NCI-H748 treated with DMSO at 0.1 percent for 48 hours (cell line): ENCODE data around the gene ATP1A2.
A peak's percentile ranks its signal among the peaks of the same experiment; 100 is the strongest.

Experiments
- DNase-seq: peaks from one replicate; lab custom pipeline; 2025; lab: John Stamatoyannopoulos, UW

Gene ATP1A2

DNA sequence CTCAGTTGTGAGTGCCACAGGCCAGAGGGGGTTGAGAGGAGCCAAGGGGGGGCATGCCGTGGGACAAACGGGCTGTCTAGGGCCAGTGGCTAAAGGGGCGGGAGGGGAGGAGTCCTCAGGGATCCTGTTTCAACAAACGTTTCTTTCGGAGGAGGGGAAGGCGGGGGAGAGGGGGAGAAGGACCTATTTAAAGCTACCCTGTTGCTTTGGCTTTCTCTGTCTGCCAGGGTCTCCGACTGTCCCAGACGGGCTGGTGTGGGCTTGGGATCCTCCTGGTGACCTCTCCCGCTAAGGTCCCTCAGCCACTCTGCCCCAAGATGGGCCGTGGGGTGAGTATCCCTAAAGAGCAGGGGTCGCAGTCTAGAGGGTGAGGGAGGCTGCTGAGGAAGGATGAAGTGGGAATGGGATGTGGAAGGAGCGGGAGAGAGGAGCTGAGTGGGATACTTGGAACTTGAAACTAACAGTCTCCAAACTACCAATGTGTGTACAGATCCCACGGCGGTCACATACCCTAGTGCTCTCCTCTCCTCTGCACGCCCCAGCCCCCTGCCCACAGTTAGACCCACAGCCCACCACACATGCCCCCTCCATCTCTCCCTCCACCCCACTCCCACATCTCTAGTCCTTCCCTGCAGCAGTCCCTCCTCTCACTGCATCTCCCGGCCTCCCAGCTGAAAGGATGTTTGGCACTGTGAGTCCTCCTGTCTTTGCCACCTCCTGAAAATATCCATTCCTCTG lies at the start of gene ATP1A2:
ATP1A2 (plus strand) TSS at position 215 of the 738 bp plus-strand sequence; CDS start at position 318, 103 bp downstream.
- DNase-seq = no peak

DNA sequence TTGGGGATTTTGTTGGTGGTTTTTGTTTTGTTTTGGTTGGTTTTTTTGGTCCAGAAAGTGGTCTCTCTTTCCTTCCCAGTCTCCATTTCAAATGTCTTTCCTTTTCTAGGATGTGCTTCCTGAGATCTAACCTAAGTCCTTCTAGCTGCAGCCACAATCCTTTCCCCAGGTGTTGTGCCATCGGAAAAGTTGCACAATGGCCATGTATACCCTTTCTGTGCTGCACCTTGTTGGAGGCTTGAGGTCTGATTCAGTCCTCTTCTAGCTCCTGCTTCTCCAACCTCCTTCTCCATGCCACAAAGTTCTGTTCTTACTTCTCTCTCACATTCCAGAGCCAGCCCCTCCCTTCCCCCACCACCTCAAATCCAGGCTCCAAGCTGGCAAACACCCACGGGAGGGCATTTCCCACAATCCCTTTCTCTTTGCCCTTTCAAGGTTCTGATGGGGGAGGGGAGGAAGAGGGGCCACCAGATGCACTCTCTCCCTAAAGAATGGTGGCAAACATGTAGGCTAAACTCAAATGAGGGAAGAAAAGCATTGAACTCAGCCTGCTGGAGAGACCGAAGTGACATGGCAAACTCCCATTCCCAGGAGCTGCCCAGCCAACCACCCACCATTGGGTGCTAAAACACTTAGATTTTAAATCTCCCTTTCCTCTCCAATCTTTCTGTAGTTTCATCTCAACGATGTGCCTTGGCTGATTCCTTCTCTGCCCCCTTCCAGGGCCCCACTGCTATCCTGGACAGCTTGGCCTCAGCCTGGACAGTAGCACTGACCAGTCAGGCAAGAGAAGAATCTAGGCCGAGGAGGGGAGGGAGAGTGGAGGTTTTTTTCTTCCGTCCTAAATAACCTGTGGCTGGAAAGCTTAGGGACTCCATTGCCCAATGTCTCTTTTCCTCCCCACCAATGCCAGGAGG lies 48.5 kb upstream of the ATP1A2 start:
- DNase-seq = no peak

DNA sequence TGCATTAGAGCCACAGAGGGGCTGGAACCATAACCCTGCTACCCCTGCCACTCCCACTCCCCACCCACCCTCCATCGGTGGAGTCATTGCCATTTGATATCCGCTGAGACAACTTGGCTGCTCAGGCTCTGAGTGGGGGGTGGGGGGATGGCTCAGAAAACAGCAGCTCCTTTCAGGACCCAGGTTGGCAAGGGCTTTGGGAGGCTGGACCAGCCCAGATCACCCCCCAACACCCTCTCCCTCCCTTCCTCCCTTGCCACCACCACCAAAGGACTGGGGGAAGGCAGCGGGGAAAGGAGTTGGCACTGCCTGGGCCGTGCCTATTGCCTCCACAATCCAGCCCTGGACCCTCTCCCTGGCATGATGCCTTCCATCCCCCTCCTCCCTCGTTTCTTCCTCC lies 47.3 kb upstream of the ATP1A2 start:
- DNase-seq = no peak

DNA sequence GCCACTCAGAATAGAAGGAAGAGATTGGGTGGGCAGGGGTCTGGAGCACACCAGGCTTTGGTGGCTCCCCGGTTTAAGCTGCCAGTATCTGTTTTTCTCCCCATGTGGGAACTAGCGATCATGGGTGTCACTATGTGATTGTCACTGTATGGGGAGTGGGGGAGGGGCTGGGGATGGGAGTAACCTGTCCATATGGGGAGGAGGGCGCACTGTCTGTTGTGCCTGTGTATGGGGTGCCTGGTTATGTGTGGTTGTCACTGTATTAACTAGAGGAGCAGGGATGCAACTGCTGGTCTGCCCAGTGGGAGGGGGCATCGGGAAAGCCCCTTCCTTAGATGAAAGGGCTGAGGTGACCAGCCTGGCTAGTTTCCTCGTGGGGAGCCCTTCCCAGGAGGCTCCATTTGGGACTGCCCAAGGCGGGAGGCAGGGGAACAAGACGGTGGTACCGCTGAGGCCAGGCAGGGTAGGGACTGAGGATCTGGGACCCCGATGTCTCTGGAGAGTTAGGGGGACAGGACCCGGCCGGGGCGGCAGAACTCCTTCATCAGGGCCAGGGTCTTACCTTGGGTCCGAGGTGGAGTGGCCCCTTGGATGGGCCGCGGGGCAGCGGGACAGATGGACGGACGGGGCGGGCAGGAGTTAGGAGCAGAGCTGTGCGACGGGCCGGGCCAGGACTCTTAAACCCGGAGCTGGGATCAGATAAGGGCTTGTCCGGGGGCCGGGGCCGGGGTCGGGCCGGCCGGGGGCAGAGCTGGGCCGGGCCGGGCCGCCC lies 45.9 kb upstream of the ATP1A2 start, which contains the start of gene KCNJ10:
KCNJ10 (minus strand) TSS at position 701 of the 772 bp plus-strand sequence. CDS start 27,628 bp downstream, outside the sequence.
- no peak for DNase-seq

DNA sequence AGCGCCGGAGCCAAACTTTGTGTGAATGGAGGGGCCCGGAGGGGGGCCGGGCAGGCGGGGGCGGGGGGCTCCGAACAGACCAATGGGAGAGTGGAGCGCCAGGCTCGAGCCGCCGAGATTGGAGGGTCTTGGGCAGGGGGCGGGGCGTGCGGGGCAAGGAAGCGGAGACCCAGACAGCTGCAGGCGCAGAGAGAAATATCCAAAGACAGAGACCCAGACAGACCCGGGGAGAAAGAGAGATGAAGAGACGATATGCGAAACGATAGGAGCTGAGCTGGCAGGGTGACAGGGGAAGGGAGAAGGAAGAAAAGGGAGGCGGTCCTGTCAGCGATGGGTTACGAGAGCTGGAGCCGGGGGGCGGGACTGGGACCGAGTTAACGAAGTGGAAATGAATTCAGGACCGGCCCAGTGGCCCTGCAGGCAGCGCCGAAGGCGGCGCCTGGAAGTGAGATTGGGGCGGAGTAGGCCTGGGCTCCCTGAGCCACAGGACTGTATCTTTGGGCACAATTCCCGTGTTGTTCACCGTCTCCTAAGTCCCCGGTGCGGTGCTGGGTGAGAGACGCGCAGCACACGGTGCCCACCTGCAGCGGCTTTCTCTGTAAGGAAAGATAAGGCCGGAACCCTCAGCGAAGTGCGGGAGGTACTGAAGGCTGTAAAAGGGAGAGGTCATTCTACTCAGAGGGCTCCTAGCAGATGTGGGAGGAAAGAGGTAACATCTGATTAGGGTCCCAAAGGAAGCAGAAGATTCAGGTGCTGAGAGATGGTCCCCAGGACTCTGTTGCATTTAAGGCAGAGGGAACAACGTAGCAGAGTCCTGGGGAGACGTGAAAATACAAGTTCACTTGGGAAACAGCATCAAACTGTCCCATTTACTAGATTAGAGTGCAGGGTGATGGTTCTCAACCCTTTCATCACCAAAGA lies 45.1 kb upstream of the ATP1A2 start:
- DNase-seq = peak; percentile 61

DNA sequence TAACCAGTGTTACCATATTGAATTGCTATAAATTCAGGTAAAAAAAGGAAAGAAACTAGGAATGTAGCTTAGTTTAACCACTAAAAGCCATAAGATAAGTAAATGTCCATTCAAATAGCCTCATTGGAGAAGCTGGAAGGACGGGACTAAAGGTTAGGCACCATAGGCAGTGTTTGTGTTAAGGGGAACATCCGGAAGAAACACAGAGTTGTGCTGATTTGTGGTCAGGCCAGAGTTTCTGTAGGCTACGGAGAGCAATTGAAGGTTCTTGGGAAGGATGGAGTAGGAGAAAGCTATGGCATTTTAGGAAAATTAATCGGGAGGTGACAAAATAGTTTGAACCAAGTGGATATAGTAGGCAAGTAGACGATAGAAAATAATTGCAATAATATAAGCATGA lies 44.3 kb upstream of the ATP1A2 start:
- no peak for DNase-seq

DNA sequence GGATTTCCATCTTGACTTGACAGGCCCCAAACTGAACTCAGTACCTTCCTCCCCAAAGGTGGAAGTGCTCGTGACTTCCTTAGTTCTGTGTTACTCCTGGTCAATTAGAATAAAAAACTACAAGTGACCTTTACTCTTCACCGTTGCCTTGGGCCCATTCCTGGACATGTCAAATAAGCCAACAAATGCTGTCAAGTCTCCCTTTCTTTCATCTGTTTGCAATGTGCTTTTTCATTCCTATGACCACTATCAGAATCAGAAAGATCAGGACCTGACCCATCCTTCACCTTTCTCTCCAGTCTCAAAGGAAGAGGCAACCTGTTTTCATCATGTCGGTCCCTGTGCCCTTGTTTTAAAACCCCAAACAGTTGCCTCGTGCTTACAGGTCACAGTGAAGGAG lies 40.7 kb upstream of the ATP1A2 start:
- DNase-seq = no peak

DNA sequence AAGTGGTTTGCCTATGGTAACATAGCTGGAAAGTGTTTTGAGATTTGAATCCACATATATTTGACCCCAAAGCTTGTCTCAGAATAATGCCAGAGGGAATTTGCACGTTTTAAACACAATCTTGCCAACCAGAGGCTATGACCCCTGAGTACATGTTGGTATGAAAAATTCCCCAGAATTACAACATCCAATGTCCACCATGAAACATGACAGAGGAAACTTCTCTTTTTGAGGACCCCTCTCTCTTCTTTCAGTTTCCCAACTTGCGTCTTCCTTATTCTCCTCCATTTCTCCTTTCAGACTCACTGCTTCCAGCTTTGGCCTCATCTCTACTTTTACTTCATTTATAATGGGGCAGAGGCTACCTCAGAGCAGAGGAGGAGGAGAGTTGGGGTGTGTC lies 39.7 kb upstream of the ATP1A2 start:
- DNase-seq = no peak

DNA sequence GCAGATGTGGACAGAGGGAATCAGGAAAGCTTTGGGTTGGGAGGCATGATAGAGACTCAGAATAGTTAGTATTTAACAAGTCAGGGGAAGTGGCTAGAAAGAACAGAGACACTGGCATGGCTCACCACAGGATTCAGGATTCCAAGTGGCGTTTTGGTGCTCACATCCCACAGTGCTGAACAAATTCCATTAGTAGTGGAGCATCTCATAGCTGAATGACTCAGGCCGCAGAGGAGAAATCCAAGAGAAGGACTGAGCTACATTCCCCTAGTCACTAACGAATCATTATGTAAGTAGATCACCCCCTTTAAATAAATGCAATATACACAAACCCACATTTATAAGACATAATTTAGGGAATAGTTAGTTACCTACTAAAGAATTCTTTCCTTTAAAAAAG lies 39.3 kb upstream of the ATP1A2 start:
- DNase-seq = no peak

DNA sequence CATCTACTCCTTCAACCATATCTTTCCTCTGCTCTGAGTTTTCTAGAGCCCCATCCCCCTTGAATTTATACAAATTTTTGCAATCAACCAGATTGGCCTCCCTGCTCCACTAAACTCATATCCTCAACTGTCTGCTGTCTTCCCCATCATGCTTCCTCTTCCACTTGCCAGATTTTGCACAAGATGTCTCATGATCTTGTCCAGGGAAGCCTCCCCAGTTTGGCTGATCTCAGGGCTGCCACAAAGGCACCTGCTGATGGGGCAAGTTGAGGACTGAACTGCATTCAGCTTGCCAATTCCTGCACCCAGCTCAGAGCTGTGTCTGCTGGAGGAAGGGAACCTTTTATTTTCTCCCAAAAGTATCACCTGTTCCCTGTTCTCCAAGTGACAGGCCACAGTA lies 38.1 kb upstream of the ATP1A2 start:
- DNase-seq = no peak

DNA sequence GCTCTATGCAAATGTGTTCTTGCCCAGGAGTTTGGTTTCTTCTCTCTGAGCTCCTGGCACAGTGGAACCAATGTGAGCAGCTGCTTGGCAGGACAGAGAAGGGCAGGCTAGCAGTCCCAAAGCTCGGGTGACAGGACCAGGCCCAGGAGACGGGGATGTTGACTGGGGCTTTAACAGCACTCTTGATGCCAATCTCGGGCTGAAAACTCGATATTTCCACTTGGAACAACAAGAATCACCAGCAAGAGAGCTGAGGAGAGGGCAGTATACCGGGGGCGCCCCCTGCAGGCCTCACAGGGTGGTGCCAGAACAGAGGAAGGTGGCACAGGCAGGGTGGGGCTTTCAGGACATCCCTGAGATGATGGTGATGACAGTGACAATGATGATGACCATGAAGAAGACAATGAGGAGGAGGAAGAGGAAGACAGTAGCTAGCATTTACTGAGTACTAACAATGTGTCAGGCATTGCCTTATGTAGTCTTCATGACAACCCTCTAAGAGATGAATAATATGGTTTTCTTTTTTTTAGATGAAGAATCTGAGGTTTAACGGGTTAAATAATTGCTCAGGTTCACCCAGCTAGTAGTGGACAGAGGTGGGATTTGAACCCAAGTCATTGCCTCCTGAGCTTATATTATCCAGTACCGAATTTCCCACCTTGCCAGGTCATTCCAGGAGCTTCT lies 36.9 kb upstream of the ATP1A2 start:
- DNase-seq = peak; percentile 10

DNA sequence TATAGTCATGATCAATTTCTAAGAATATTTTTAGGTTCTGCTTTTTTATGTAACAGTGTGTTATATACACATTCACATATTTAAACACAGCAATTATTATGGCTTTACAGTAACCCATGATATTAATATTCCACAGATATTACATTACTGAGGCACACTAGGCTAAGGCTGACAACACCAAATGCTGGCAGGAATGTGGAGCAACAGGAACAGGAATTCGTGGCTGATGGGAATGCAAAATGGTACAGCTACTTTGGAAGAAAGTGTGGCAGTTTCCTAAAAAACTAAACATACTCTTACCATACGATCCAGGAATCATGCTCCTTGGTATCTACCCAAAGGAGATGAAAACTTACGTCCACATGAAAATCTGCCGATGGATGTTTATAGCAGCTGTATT lies 36.1 kb upstream of the ATP1A2 start:
- DNase-seq = no peak

DNA sequence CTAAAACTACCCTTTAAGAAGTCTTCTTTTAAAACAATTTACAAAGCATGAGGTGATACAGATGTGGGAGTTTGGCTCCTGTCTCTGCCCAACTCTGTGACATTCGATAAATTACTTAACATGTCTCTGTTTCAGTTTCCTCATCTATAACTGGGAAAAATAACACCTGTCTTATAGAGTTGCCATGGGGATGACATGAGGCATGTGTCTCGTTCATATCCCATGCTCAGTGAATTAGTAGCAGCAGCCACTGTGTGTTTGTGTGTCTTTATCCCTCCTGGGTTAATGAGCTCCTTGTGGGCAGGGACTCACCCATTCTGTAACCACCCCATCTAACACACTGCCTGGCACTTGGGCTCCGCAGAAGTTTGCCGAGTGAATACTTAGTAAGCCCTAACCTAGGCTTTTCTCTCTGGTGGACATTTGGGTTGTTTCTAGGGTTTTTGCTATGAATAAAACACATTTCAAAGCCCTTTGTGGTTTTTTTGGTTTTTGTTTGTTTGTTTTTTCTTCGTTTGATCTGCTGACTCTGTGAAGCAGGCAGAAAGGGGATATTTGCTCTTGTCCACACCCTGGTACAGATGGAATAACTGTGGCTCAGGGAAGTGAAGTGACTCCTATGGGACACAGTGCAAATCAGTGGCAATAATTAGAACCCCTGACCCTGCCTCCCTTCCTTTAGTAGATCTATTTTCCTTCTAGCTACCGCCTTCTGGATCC lies 35.0 kb upstream of the ATP1A2 start:
- DNase-seq = peak; percentile 16

DNA sequence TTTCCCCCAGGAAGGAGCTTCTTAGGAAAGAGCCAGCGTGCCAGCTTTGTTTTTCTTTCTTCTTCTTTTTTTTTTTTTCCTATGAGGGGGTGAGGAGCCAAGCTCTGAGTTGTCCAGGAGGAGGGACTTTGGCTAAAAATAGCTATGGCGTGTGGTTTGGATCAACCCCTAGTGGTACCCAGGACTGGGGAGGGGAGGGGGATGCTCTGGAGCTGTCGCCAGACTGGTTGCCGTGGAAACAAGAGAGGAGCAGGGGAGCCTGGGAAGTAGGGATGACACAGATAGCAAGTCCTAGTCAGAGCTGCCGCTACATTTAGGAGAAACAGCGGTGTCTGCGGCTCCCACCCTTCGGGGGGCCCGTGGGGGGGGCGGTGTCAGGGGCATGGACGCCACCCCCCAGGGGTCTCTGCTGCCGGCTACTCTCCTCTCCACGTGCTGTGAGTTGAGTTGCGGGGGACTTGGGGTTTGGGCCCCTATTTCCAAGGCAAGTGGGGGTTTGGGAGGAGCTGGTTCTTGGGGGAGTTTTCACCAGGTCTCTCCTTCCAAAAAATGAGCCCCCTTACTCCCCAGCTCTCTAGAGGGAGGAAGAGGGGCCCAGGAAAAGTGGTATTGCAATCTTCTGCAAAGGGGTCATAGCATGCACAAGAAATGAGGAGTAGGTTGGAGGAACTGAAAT lies 34.2 kb upstream of the ATP1A2 start, which contains the start of gene KCNJ9:
KCNJ9 (plus strand) TSS at position 278 of the 676 bp plus-strand sequence. CDS start 2,493 bp downstream, outside the sequence.
- DNase-seq = no peak

DNA sequence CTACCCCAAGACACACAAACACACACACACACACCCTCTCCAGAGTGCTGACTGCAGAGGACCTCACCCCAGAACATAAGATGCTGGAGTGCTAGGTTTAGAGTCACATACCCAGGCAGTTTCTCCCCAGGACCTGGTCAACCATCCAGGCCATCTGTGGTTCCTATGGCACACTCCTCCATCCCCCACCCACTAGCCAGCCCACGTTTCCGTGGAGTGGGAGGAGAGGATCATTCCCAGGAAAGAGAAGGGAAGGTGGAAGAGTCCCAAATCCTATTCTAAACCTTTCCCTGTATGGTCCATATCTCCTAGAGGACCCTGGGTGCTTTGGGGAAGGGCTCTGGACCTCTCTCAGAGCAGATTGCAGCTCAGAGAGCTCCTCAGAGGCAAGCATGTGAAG lies 33.1 kb upstream of the ATP1A2 start:
- no peak for DNase-seq

DNA sequence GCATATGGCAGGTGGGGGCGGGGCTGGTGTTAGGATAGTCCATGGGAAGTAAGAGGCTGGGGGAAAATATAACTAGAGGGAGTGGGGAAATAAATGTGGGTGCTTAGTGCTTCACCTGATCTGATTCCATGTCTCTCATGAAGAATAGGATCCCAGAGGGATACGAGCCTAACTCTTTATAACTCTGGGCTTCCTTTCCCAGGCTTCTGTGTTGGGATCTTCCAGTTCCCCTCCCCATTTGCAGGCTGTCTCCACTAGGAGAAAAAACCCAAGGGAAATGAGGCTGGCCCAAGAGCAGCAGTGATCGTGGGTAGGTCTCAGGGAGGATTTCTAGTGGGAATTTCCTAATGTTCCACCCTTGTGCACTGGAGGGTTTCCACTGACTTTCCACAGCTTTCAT lies 32.6 kb upstream of the ATP1A2 start:
- DNase-seq = no peak

DNA sequence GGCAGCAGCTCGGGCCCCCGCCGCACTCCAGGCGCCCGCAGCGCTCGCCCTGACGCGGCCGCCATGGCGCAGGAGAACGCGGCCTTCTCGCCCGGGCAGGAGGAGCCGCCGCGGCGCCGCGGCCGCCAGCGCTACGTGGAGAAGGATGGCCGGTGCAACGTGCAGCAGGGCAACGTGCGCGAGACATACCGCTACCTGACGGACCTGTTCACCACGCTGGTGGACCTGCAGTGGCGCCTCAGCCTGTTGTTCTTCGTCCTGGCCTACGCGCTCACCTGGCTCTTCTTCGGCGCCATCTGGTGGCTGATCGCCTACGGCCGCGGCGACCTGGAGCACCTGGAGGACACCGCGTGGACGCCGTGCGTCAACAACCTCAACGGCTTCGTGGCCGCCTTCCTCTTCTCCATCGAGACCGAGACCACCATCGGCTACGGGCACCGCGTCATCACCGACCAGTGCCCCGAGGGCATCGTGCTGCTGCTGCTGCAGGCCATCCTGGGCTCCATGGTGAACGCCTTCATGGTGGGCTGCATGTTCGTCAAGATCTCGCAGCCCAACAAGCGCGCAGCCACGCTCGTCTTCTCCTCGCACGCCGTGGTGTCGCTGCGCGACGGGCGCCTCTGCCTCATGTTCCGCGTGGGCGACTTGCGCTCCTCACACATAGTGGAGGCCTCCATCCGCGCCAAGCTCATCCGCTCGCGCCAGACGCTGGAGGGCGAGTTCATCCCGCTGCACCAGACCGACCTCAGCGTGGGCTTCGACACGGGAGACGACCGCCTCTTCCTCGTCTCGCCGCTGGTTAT lies 31.4 kb upstream of the ATP1A2 start:
- DNase-seq = peak; percentile 73

DNA sequence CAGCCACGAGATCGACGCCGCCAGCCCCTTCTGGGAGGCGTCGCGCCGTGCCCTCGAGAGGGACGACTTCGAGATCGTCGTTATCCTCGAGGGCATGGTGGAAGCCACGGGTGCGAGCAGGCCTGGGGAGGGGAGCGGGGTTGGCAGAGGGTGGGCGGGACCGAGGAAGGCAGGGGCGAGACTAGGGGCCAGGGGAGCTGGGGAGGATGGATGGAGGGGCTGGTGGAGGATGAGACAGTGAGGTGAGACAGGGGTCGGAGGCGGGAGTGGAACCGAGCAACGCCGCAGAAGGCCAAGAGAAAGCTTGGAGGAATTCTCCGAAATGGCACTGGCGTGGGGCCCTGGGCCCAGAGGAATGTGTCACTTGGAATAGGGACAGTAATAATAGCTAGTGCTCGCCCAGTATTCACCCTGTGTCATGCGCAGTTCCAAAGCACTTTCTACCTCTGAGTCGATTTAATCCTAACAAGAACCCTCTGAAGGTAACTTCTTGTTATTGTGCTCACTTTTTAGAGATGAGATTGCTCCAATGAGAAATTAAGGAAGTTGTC lies 30.7 kb upstream of the ATP1A2 start:
- no peak for DNase-seq
